Measurements from ENCODE around the gene PSD.

DNA sequence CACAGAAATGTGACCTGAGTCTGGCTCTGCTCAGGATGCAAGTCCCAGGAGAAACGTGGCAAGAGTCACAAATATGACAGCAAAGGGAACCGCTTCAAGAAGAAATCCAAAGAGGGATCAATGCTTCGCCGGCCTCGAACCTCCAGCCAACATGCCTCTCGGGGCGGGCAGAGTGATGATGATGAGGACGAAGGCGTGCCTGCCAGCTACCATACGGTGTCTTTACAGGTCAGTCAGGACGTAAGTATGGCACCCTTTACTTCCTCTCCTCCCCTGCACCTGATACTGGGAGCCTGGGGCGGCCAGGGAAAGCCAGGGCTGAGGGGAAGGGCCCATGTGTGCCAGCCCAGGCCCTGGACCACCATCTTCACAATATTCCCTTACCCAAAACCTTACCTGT is 41.7 kb downstream of the PSD start:
- TF ChIP-seq POLR2A (conservative IDR thresholded peaks at IDR 0.05): no peak
- TF ChIP-seq, protein P1, sequence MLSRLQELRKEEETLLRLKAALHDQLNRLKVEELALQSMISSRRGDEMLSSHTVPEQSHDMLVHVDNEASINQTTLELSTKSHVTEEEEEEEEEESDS (CRISPR knock-in tag; IDR thresholded peaks at IDR 0.05): no peak
- TF ChIP-seq CBFA2T3 (IDR thresholded peaks at IDR 0.05): no peak
